T-helper 1 cell treated with Interleukin-12 subunit alpha and Interleukin-12 subunit beta and Interleukin-4 antibody, amounts not matched to agents 30 μg/mL and 1 μg/mL, for 36 hours (primary cell): ENCODE data around the gene PCK2.
A peak's percentile ranks its signal among the peaks of the same experiment; 100 is the strongest.
"Not testable (repeated sequence)": the region's sequence is repeated elsewhere in the genome, so short reads cannot be mapped to it uniquely, and the experiment has no call there.

Source experiments
- H3K27ac Mint-ChIP-seq: one replicate; pipeline ENCODE4 v1.8.0; 2021; ENCODE audit warnings: mild to moderate bottlenecking, mixed read lengths
- H3K27me3 Mint-ChIP-seq: one replicate; pipeline ENCODE4 v1.8.0; 2021; ENCODE audit warnings: low read depth, mixed read lengths
- H3K36me3 Mint-ChIP-seq: one replicate; pipeline ENCODE4 v1.8.0; 2021; ENCODE audit warnings: low read depth, mixed read lengths
- H3K4me1 Mint-ChIP-seq: one replicate; pipeline ENCODE4 v1.8.0; 2021; ENCODE audit warnings: low read depth, mixed read lengths
- H3K4me3 Mint-ChIP-seq: one replicate; pipeline ENCODE4 v1.8.0; 2021; ENCODE audit warnings: mild to moderate bottlenecking, moderate library complexity, mixed read lengths
- H3K9me3 Mint-ChIP-seq: one replicate; pipeline ENCODE4 v1.8.0; 2021; ENCODE audit warnings: mixed read lengths

PCK2 gene

DNA sequence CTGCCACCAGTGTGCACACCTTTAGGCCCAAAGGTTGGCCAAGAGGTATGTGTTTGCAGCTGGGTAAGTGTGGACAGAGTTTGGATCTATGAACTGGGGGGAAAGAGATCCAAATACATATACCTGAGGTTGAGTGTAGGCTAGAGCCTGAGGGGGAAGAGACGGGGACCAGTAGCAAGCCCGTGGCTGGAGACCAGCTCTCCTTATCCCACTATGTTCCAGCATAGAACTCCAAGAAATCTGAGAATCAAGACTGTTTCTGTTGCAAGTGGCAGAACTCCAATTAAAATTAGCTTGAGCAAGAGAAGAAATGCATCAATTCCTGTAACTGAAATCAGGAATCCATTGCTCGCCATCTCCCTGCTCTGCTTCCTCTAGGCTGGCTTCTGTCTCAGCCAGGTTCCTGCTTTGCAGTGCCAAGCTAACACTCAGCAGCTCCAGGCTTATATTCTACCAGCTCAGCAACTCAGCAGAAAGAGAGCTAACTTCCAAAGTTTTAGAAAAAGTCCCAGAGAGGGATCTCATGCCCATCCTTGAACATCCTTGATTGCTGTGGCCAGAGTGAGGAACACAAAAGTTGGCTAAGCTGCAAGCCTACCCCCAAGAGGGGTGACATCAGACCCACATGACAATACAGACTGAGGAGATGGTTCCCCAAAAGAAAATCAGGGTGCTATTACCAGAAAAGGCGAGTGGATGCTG lies 1.5 kb upstream of the PCK2 start:
- Mint-ChIP-seq H3K4me1 (peaks cover 25% of the 10 kb centered on the region), H3K27me3 (no peaks in the 10 kb centered on the region), H3K36me3 (peaks cover 15% of the 10 kb centered on the region), H3K27ac (peak overlapping the region; percentile 97), H3K4me3 (peak overlapping the region; percentile 99), H3K9me3 (no peaks in the 10 kb centered on the region)

DNA sequence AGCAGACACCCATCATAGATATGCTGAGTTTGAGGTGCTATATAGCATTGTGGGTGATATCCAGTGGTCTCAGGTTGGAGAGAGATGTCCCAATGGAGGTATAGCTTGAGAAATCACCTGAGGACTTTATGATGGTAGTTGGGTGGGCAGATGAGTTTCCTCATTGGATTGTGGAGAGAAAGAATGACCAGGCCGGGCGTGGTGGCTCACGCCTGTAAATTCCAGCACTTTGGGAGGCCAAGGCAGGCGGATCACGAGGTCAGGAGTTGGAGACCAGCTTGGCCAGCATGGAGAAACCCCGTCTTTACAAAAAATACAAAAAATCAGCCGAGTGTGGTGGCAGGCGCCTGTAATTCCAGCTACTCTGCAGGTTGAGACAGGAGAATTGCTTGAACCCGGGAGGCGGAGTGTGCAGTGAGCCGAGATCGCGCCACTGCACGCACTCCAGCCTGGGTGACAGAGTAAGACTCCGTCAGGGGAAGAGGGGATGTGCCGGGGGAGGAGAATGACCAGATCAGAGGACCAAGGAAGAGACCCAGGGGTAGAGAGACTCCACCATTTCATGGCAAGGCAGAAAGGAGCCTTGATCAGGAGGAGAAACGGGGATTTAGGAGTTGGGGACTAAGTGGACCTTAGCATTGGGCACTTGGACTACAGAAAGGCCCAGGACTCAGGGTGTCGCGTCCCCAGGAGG lies 757 bp upstream of the PCK2 start:
- Mint-ChIP-seq H3K27ac (peak overlapping the region; percentile 97), H3K4me1 (peaks cover 25% of the 10 kb centered on the region), H3K36me3 (peaks cover 18% of the 10 kb centered on the region), H3K4me3 (peak overlapping the region; percentile 99), H3K9me3 (no peaks in the 10 kb centered on the region), H3K27me3 (no peaks in the 10 kb centered on the region)

DNA sequence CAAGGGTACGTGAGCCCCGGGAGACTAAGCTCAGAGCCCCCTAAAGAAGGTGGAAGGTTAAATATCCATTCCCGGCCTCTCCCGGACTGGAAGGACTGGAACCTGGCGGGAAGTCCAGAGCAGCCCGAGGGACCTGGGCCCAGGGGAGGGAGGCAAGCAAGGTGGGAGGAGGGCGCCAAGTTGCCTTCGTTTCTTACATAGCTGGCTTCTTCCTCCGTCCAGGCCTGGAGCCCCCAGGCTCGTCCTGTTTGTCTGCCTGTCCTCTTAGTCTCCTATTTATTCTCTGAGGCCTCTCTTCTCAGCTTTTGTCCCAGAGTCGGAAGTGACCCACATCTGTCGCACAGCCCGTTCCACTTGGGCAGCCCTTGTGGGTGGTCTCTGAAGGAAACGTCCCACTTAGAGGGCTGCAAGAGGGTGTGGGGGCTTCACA lies 745 bp downstream of the PCK2 start:
- Mint-ChIP-seq H3K9me3 (no peaks in the 10 kb centered on the region), H3K36me3 (peaks cover 19% of the 10 kb centered on the region), H3K4me3 (peak overlapping the region; percentile 99), H3K27me3 (no peaks in the 10 kb centered on the region), H3K4me1 (peaks cover 22% of the 10 kb centered on the region), H3K27ac (peak overlapping the region; percentile 97)

DNA sequence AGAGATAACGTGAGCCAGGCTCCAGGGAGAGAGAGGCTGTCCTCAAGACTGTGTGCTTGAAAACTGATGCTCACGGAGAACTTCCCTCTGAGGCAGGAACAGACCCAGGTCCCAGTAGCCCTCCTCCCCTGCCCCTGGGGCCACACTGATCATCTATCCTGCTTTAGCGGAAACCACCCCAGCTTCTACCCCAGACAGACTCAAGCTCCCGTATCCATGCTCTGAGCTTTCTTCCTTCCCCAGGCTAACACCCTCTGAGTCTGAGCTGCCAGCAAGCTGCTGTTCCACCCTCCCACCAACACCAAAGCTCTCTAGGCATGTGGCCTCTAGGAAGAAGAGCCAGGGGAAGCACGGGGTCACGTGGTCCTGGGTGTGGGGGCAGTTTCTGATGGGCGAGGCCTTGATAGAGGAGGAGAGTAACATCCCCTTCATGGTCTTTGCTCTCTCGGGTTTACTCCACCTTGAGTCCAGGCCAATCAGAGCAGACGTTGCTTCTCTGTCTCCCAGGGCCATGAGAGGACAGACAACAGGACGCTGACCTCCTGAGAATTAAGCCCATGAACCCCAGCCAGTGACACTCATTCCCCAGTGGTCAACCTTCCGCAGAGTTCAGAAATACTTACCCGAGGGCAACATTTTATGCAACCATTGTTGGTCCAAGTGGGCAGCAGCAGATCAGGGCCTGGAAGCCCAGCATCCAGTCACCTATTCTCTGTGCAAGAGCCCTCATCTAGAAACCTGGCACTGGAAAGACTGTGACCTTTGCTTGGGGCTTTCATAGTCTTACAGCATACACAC lies 1.4 kb downstream of the PCK2 start:
- Mint-ChIP-seq H3K4me3 (peak overlapping the region; percentile 99), H3K27ac (peak overlapping the region; percentile 97), H3K9me3 (no peaks in the 10 kb centered on the region), H3K36me3 (peaks cover 22% of the 10 kb centered on the region), H3K27me3 (no peaks in the 10 kb centered on the region), H3K4me1 (peaks cover 20% of the 10 kb centered on the region)

DNA sequence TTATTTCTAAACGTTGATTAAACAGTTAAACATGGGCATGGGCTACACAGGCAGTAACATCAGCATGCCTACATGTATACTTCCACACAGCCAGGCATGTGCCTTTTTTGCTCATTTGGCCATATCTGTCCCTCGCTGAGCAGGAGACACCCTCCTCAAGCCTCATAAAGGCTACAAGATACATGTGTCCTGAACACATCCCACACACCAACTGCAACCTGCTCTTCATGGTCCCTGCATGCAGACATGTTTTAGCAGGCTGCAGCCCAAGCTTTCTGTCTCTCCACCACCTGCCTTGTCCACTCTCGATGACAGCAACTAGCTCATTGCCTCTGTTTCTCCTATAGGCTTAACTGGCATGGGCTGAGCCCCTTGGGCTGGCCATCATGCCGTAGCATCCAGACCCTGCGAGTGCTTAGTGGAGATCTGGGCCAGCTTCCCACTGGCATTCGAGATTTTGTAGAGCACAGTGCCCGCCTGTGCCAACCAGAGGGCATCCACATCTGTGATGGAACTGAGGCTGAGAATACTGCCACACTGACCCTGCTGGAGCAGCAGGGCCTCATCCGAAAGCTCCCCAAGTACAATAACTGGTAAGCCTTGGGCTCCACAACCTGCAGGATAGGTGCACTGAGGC lies 2.6 kb downstream of the PCK2 start:
- H3K4me3 Mint-ChIP-seq: peak overlapping the region; percentile 62
- H3K9me3 Mint-ChIP-seq: no peaks in the 10 kb centered on the region
- peaks cover 24% of the 10 kb centered on the region for H3K36me3 Mint-ChIP-seq
- H3K27me3 Mint-ChIP-seq: no peaks in the 10 kb centered on the region
- H3K4me1 Mint-ChIP-seq: peaks cover 18% of the 10 kb centered on the region
- H3K27ac Mint-ChIP-seq: peak overlapping the region; percentile 65

DNA sequence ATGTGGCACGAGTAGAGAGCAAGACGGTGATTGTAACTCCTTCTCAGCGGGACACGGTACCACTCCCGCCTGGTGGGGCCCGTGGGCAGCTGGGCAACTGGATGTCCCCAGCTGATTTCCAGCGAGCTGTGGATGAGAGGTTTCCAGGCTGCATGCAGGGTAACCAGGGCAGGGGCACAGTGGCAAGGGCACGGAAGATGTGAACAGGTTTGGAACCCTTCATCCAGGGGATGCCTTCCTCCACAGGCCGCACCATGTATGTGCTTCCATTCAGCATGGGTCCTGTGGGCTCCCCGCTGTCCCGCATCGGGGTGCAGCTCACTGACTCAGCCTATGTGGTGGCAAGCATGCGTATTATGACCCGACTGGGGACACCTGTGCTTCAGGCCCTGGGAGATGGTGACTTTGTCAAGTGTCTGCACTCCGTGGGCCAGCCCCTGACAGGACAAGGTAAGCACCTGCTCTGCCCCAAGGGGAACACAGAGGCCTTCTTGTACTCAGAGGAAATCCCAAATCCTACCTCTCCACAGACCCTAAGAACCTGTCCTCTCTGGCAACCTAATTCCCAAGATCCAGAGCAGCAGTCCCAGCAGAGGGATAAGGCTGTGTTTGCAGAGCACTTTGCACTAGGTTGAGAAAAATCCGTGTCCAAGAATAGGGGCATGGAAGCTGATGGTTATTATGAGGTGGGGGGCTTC lies 4.3 kb downstream of the PCK2 start:
- no peak overlapping the region for H3K27ac Mint-ChIP-seq
- H3K36me3 Mint-ChIP-seq: peaks cover 36% of the 10 kb centered on the region
- H3K4me1 Mint-ChIP-seq: peaks cover 18% of the 10 kb centered on the region
- H3K27me3 Mint-ChIP-seq: no peaks in the 10 kb centered on the region
- H3K9me3 Mint-ChIP-seq: no peaks in the 10 kb centered on the region
- no peak overlapping the region for H3K4me3 Mint-ChIP-seq

DNA sequence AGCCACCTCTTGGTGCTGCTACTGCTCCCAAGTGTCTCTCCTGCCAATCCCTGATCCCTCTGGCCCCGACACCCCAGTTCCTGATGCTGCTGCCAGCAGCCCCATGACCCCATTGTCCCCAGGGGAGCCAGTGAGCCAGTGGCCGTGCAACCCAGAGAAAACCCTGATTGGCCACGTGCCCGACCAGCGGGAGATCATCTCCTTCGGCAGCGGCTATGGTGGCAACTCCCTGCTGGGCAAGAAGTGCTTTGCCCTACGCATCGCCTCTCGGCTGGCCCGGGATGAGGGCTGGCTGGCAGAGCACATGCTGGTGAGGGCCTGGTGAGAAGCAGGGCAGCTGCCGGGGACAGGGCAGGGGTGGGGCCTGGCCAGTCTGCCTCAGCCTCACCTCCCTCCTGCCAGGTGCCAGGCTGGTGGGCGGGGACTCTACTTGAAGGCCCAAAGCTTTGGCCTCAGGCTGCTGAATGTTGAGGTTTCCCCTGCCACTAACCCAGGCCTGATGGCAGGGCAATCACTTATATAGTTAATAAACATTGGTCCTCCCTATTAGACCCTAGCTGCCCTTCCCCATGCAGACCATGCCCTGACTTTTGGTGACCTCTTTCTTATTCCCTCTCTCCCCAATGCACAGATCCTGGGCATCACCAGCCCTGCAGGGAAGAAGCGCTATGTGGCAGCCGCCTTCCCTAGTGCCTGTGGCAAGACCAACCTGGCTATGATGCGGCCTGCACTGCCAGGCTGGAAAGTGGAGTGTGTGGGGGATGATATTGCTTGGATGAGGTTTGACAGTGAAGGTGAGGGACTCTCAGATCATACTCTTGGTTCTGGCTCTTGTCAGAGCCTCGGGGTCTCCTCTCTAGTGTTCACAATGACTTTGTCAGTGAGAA lies 5.1 kb downstream of the PCK2 start:
- Mint-ChIP-seq H3K4me1 (peaks cover 15% of the 10 kb centered on the region), H3K27me3 (no peaks in the 10 kb centered on the region), H3K9me3 (no peaks in the 10 kb centered on the region), H3K27ac (no peak overlapping the region), H3K36me3 (peaks cover 44% of the 10 kb centered on the region), H3K4me3 (no peak overlapping the region)

DNA sequence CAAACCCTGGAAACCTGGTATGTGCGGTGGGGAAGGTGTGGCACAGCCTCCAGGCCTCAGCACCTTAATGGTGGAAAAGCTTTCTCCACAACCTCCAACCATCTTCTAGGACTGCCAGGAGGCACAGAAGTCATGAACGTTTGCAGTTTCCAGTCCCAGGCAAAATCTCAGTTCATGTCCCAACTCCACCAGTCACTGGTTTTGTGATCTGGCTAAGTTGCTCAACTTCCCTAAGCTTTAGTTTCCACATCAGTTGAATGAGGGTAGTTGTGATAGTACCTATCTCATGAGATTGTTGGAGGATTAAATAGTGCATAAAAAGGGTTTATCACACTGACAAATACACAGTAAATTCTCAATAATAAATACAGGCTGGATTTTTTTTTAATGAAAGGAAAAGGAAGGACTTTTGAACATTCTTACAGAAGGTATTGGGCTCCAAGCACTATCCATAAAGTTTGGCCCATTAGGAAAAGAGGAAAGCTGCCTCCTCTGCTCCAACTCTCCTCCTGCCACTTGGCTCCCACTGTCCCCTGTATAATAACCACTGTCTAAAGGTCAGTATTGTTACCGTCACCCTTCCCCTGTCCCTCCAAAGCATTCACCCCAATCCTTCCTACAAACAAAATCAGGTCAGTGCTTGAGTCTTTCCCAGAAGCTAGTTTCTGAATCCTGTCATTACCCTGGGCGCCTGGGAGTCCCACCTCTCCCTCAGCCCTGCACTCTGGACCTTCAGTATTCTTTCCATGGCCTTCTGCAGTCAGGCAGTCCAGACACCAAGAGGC lies 6.3 kb downstream of the PCK2 start:
- Mint-ChIP-seq H3K27ac (no peak overlapping the region), H3K9me3 (peaks cover 3% of the 10 kb centered on the region), H3K27me3 (no peaks in the 10 kb centered on the region), H3K4me1 (peaks cover 15% of the 10 kb centered on the region), H3K4me3 (no peak overlapping the region), H3K36me3 (peaks cover 46% of the 10 kb centered on the region)

DNA sequence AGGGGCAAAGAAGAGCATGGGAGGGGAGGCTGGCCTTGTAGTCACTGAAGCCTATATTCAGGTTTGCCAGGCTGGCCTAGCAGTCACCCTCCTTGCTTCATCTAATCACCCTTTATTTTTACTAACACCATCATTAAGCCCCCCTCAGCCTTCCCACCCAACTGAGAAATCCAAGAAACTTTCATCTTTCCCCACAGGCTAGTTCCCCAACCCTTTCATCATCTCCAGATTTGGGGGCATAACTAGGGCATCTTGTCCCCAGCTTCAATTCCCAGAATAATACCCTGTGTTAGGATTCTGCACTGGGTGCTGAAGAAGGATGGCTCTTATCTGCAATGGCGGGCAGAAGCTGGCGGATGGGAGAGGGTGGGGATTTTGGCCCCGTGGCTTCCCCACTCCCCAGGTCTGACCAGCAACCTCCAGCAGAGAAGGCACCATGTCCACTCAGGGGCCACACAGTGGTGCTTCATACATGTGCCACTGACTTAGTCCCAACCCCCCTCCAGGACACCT lies 6.9 kb downstream of the PCK2 start:
- Mint-ChIP-seq H3K4me1 (peaks cover 13% of the 10 kb centered on the region), H3K36me3 (peaks cover 43% of the 10 kb centered on the region), H3K27ac (no peak overlapping the region)

DNA sequence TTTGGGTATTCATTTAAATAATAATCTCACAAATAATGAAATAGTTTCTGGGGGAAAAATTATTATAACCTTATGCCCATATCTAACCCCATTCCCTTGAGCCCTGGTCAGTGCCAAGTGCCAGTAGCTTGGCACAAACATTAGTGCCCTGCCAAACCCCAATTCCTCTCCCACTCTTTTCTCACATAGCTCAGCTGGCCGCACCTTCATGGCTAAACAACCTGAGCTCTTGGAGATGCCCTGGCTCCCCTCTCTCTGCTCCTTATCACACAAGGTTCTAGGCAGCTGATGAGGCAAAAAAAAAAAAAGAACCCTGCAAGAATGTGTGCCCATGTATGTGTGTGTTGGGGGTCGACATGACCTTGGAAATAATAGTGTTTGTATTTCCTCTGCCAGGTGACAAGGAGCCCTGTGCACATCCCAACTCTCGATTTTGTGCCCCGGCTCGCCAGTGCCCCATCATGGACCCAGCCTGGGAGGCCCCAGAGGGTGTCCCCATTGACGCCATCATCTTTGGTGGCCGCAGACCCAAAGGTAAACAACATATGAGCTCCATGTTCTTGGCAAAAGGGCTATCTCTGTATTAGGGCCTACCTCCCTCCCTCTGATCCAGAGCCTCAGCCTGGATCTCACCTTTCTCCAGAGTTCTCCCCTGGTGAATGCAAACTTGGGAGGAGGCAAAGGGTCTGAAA lies 8.4 kb downstream of the PCK2 start:
- peaks cover 40% of the 10 kb centered on the region for H3K36me3 Mint-ChIP-seq
- H3K27me3 Mint-ChIP-seq: no peaks in the 10 kb centered on the region
- H3K4me3 Mint-ChIP-seq: no peak overlapping the region
- H3K4me1 Mint-ChIP-seq: peaks cover 11% of the 10 kb centered on the region
- no peak overlapping the region for H3K27ac Mint-ChIP-seq
- peaks cover 3% of the 10 kb centered on the region for H3K9me3 Mint-ChIP-seq

More for the DNA sequence above, 6.9 kb downstream of the PCK2 start:
- Mint-ChIP-seq H3K27me3 (no peaks in the 10 kb centered on the region), H3K4me3 (no peak overlapping the region), H3K9me3 (peaks cover 3% of the 10 kb centered on the region)

DNA sequence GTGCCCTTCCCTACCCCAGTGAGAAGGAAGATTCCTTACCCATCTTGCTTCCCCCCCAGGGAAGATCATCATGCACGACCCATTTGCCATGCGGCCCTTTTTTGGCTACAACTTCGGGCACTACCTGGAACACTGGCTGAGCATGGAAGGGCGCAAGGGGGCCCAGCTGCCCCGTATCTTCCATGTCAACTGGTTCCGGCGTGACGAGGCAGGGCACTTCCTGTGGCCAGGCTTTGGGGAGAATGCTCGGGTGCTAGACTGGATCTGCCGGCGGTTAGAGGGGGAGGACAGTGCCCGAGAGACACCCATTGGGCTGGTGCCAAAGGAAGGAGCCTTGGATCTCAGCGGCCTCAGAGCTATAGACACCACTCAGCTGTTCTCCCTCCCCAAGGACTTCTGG lies 9.3 kb downstream of the PCK2 start:
- H3K9me3 Mint-ChIP-seq: peaks cover 3% of the 10 kb centered on the region
- no peaks in the 10 kb centered on the region for H3K27me3 Mint-ChIP-seq
- H3K4me1 Mint-ChIP-seq: peaks cover 14% of the 10 kb centered on the region
- H3K27ac Mint-ChIP-seq: peak overlapping the region; percentile 29
- H3K36me3 Mint-ChIP-seq: peaks cover 37% of the 10 kb centered on the region
- no peak overlapping the region for H3K4me3 Mint-ChIP-seq

DNA sequence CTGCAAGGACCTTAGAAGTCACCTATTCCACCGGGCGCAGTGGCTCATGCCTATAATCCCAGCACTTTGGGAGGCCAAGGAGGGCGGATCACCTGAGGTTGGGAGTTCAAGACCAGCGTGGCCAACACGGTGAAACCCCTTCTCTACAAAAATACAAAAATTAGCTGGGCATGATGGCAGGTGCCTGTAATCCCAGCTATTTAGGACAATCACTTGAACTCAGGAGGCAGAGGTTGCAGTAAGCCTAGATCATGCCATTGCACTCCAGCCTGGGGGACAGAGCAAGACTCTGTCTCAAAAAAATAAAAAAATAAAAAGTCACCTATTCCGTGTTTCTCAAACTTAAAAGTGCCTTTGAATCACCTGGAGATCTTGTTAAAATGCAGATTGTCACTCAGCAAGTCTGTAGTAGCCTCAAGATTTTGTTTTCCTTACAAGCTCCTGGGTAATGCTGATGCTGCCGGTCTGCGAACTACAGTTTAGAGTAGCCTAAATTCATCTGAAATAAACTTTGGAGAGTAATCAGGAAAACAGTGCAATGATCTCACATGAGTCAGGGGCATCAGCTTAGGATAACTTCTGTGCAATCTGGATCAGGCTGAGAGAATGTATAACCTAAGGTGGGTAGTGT lies 11.6 kb downstream of the PCK2 start:
- Mint-ChIP-seq H3K27ac (peak overlapping the region; percentile 55), H3K36me3 (peaks cover 31% of the 10 kb centered on the region), H3K4me1 (peaks cover 23% of the 10 kb centered on the region)
- not testable (repeated sequence) for H3K27me3 Mint-ChIP-seq, H3K9me3 Mint-ChIP-seq, H3K4me3 Mint-ChIP-seq
